ENCODE measurements around the gene PHF12. TPM values are rescaled to one million over a fixed set of nuclear protein-coding genes. Genes with fewer than 3 reads are reported as not detected.

The PHF12 gene
- total and polyA plus RNA-seq, 2 experiments from 2014 or later: 19.7 to 41.0 TPM

DNA sequence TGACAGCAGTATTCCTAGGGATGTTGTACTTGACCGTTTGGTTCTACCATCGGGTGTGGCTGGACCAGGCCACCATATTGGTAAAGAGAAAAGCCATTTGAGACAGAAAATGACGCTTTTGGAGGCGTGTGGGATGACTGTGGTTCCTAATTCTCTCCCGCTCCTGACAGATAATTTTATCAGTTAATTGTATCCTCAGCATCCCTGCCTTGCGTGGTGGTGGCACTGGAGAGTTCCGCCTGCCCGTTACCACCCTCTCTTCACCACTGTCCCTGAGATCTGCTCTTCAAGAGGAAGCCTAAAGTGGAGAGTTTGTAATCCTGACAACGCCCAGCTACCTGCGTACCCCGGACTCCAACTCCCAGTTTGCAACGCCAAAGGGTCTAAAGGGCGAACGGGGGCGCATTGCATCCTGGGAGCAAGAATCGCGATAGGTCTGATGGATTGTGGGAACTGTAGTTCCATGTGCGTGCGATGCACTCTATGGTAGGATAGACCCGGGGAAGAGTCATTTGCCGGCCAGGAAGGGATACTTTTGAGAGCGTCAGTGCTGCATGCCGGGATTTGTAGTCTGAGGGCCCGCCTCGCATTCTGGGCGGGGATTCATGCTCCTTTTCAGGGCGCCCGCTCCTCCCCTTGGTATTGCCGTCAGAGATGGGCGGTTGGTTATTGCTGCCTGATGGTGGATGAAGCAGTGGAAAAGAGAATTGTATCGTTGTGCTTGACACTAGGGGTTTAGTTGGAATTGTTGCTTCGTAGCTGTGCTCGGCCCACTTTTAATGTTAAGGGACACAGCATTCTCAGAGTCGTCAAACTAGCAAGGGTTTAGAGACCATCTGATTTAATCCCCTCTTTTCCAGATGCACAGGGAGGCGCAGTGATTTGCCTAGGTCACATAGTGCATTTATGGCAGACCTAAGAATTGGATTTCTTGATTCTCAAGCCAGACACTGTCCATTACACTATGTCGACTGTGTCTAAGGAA lies 965 bp upstream of the PHF12 start:
- peak overlapping the region; percentile 55 for H3K4me3 ChIP-seq
- peaks cover 20% of the 10 kb centered on the region for H3K4me1 ChIP-seq (ENCODE audit: insufficient read depth)
- H3K4me2 ChIP-seq: peak overlapping the region; percentile 75
- Mint-ChIP-seq H3K27me3 (ENCODE audit: insufficient read depth, low read depth, poor library complexity) (peaks cover 4% of the 10 kb centered on the region), H3K4me1 (peaks cover 28% of the 10 kb centered on the region), H3K36me3 (ENCODE audit: low read depth) (peaks cover 17% of the 10 kb centered on the region), H3K27ac (no peak overlapping the region), H3K4me3 (no peak overlapping the region), H3K9me3 (no peaks in the 10 kb centered on the region)
- H2AFZ ChIP-seq: no peak overlapping the region
- H3F3A ChIP-seq (replicated peaks; ENCODE audit: low read depth): peaks cover 18% of the 10 kb centered on the region; the same call in 1 of the 2 replicates
- H3K36me3 ChIP-seq (ENCODE audit: insufficient read depth): no peaks in the 10 kb centered on the region
- no peaks in the 10 kb centered on the region for H3K27me3 ChIP-seq (ENCODE audit: insufficient read depth)
- peak; percentile 100 for DNase-seq (ENCODE audit: low spot score)
- peak; percentile 72 for ATAC-seq
- peaks cover 14% of the 10 kb centered on the region for H4K20me1 ChIP-seq (replicated peaks; ENCODE audit: insufficient read depth)
- H3K9me2 ChIP-seq (ENCODE audit: insufficient read depth): no peaks in the 10 kb centered on the region
- TF ChIP-seq, protein P1, sequence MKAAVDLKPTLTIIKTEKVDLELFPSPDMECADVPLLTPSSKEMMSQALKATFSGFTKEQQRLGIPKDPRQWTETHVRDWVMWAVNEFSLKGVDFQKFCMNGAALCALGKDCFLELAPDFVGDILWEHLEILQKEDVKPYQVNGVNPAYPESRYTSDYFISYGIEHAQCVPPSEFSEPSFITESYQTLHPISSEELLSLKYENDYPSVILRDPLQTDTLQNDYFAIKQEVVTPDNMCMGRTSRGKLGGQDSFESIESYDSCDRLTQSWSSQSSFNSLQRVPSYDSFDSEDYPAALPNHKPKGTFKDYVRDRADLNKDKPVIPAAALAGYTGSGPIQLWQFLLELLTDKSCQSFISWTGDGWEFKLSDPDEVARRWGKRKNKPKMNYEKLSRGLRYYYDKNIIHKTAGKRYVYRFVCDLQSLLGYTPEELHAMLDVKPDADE (IDR thresholded peaks at IDR 0.05): peak; percentile 100
- TF ChIP-seq ZNF114 (CRISPR knock-in tag; IDR thresholded peaks at IDR 0.05): no peak
- TF ChIP-seq NANOG (IDR thresholded peaks at IDR 0.05; ENCODE audit: borderline replicate concordance): no peak; the same call in 1 of the 2 replicates
- TF ChIP-seq POLR2AphosphoS5 (IDR thresholded peaks at IDR 0.05; ENCODE audit: low read depth): peak; percentile 62
- TF ChIP-seq ZNF331 (CRISPR knock-in tag; IDR thresholded peaks at IDR 0.05; ENCODE audit: low read depth): no peak
- TF ChIP-seq CTCF (conservative IDR thresholded peaks at IDR 0.05; ENCODE audit: low read depth in 2 of 2): no peak
- peak; percentile 87 for TF ChIP-seq CREB1 (CRISPR knock-in tag; IDR thresholded peaks at IDR 0.05; ENCODE audit: low read depth)
- peak; percentile 29 for TF ChIP-seq REST (IDR thresholded peaks at IDR 0.05; ENCODE audit: unreplicated experiment)
- TF ChIP-seq, protein P2, sequence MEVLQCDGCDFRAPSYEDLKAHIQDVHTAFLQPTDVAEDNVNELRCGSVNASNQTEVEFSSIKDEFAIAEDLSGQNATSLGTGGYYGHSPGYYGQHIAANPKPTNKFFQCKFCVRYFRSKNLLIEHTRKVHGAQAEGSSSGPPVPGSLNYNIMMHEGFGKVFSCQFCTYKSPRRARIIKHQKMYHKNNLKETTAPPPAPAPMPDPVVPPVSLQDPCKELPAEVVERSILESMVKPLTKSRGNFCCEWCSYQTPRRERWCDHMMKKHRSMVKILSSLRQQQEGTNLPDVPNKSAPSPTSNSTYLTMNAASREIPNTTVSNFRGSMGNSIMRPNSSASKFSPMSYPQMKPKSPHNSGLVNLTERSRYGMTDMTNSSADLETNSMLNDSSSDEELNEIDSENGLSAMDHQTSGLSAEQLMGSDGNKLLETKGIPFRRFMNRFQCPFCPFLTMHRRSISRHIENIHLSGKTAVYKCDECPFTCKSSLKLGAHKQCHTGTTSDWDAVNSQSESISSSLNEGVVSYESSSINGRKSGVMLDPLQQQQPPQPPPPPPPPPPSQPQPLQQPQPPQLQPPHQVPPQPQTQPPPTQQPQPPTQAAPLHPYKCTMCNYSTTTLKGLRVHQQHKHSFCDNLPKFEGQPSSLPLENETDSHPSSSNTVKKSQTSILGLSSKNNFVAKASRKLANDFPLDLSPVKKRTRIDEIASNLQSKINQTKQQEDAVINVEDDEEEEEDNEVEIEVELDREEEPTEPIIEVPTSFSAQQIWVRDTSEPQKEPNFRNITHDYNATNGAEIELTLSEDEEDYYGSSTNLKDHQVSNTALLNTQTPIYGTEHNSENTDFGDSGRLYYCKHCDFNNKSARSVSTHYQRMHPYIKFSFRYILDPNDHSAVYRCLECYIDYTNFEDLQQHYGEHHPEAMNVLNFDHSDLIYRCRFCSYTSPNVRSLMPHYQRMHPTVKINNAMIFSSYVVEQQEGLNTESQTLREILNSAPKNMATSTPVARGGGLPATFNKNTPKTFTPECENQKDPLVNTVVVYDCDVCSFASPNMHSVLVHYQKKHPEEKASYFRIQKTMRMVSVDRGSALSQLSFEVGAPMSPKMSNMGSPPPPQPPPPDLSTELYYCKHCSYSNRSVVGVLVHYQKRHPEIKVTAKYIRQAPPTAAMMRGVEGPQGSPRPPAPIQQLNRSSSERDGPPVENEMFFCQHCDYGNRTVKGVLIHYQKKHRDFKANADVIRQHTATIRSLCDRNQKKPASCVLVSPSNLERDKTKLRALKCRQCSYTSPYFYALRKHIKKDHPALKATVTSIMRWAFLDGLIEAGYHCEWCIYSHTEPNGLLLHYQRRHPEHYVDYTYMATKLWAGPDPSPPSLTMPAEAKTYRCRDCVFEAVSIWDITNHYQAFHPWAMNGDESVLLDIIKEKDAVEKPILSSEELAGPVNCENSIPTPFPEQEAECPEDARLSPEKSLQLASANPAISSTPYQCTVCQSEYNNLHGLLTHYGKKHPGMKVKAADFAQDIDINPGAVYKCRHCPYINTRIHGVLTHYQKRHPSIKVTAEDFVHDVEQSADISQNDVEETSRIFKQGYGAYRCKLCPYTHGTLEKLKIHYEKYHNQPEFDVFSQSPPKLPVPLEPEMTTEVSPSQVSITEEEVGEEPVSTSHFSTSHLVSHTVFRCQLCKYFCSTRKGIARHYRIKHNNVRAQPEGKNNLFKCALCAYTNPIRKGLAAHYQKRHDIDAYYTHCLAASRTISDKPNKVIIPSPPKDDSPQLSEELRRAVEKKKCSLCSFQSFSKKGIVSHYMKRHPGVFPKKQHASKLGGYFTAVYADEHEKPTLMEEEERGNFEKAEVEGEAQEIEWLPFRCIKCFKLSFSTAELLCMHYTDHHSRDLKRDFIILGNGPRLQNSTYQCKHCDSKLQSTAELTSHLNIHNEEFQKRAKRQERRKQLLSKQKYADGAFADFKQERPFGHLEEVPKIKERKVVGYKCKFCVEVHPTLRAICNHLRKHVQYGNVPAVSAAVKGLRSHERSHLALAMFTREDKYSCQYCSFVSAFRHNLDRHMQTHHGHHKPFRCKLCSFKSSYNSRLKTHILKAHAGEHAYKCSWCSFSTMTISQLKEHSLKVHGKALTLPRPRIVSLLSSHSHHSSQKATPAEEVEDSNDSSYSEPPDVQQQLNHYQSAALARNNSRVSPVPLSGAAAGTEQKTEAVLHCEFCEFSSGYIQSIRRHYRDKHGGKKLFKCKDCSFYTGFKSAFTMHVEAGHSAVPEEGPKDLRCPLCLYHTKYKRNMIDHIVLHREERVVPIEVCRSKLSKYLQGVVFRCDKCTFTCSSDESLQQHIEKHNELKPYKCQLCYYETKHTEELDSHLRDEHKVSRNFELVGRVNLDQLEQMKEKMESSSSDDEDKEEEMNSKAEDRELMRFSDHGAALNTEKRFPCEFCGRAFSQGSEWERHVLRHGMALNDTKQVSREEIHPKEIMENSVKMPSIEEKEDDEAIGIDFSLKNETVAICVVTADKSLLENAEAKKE (CRISPR knock-in tag; IDR thresholded peaks at IDR 0.05): no peak
- peaks cover 36% of the 10 kb centered on the region for H3K79me2 ChIP-seq (replicated peaks; ENCODE audit: insufficient read depth)
- peak overlapping the region; percentile 95 for H3K27ac ChIP-seq (ENCODE audit: low read depth)

Data from GM23338 (cell line).